K562 (cell line): Measurements from ENCODE around the gene SLC30A4. TPM values are rescaled to one million over a fixed set of nuclear protein-coding genes. Genes with fewer than 3 reads are reported as not detected.

Source experiments
- ATAC-seq: fragments of 200-7000 bp; cut with Tn5 transposase; 3 replicates; pipeline ENCODE4 v1.9.1; 2020; ENCODE audit warnings: moderate library complexity
- BruUV-seq: library from RNA; stranded (reverse); fragments of 400-500 nt; replicated peaks from 2 replicates; lab custom pipeline; 2021; lab: Mats Ljungman, UMichigan
- CTCF ChIA-PET: fragments of 300-600 bp; formaldehyde crosslinking; extraction: SDS; loops from one replicate; lab custom pipeline; 2021; ENCODE audit warnings: low intra/inter-chr PET ratio; lab: Yijun Ruan, JAX
- POLR2A ChIA-PET: fragments of 300-600, 350-650 bp; sonication (Branson Sonifier 250); formaldehyde crosslinking; extraction: SDS; loops from one replicate; lab custom pipeline; 2021; ENCODE audit warnings: antibody characterized with exemption, inconsistent platforms; lab: Yijun Ruan, JAX
- DNase-seq, 4 experiments: peaks; one replicate each; pipeline versions ENCODE4 v3.0.0 to v3.0.0-alpha.2; 2011 to 2018; ENCODE audit warnings: low spot score in 3 of 4, mixed read lengths in 3 of 4; ENCODE audit errors: extremely low read depth in 1 of 4
- FAIRE-seq: peaks from 2 replicates; lab custom pipeline; 2011; peaks lifted over from hg19 to GRCh38; lab: Jason Lieb, UNC
- H2AFZ ChIP-seq: 2 replicates; pipeline ENCODE4 v1.6.0; 2011; ENCODE audit warnings: low read depth, low read length, control low read depth, inconsistent platforms
- H3K27ac ChIP-seq: fragments of 200-600 bp; 3 replicates; pipeline ENCODE4 v1.8.0; 2011; ENCODE audit warnings: low read depth, mild to moderate bottlenecking, control low read depth, inconsistent platforms, low read length, moderate library complexity, mixed read lengths; ENCODE audit errors: extremely low read depth
- H3K27me3 ChIP-seq, 2 experiments: fragments of 300-600 bp in 1 of 2; 2 replicates in 1 of 2; 3 replicates in 1 of 2; pipeline versions ENCODE4 v1.6.0 to v1.8.0; 2011; ENCODE audit warnings: inconsistent platforms in 2 of 2, low read length in 2 of 2, mild to moderate bottlenecking in 1 of 2, mixed read lengths in 1 of 2, moderate library complexity in 1 of 2; ENCODE audit not compliant: control insufficient read depth in 2 of 2, insufficient read depth in 2 of 2
- H3K36me3 ChIP-seq: fragments of 300-600 bp; 3 replicates; pipeline ENCODE4 v1.8.0; 2011; ENCODE audit warnings: mild to moderate bottlenecking, low read length, inconsistent platforms; ENCODE audit not compliant: control insufficient read depth, insufficient read depth
- H3K4me1 ChIP-seq, 2 experiments: fragments of 200-600 bp in 1 of 2; replicated peaks in 1 of 2; 2 replicates in 1 of 2; 3 replicates in 1 of 2; pipeline versions ENCODE4 v1.5.1 to v1.8.0; 2011; ENCODE audit warnings: inconsistent platforms in 2 of 2, low read length in 2 of 2, mild to moderate bottlenecking in 1 of 2, mixed read lengths in 1 of 2, moderate library complexity in 1 of 2; ENCODE audit not compliant: control insufficient read depth in 2 of 2, insufficient read depth in 2 of 2
- H3K4me2 ChIP-seq: 2 replicates; pipeline ENCODE4 v1.6.1; 2011; ENCODE audit warnings: low read length, control low read depth, inconsistent platforms, mixed read lengths; ENCODE audit not compliant: insufficient read depth
- H3K4me3 ChIP-seq: fragments of 200-600 bp; sonication (generic), shearing (Covaris generic); 2 replicates; pipeline ENCODE4 v1.5.1; 2016; ENCODE audit warnings: control low read depth, inconsistent platforms
- H3K79me2 ChIP-seq: fragments of 200-600 bp; 3 replicates; pipeline ENCODE4 v1.8.0; 2011; ENCODE audit warnings: low read length, inconsistent platforms; ENCODE audit not compliant: control insufficient read depth, insufficient read depth
- H3K9ac ChIP-seq, 2 experiments: 2 replicates each; pipeline versions ENCODE4 v1.6.0 to v1.6.1; 2011; ENCODE audit warnings: low read depth in 2 of 2, low read length in 2 of 2, control low read depth in 1 of 2, inconsistent platforms in 1 of 2, mild to moderate bottlenecking in 1 of 2, mixed read lengths in 1 of 2; ENCODE audit not compliant: insufficient read depth in 1 of 2
- H3K9me1 ChIP-seq: one replicate; pipeline ENCODE4 v1.6.0; 2011; ENCODE audit warnings: inconsistent platforms, mild to moderate bottlenecking, low read length, moderate library complexity; ENCODE audit not compliant: control insufficient read depth, insufficient read depth
- H3K9me3 ChIP-seq: replicated peaks from 2 replicates; pipeline ENCODE4 v1.5.1; 2011; ENCODE audit warnings: low read depth, low read length, inconsistent platforms; ENCODE audit not compliant: control insufficient read depth, insufficient read depth
- H4K20me1 ChIP-seq: replicated peaks from 2 replicates; pipeline ENCODE4 v1.6.1; 2011; ENCODE audit warnings: low read length, inconsistent platforms, mixed read lengths; ENCODE audit not compliant: control insufficient read depth, insufficient read depth
- CBX8 ChIP-seq: fragments of 200-600 bp; sonication (generic); IDR thresholded peaks from 2 replicates; pipeline ENCODE4 v1.6.1; 2012; ENCODE audit warnings: borderline replicate concordance, mixed run types, low read depth, mild to moderate bottlenecking, moderate library complexity, mixed read lengths, low read length, control low read depth, inconsistent platforms; ENCODE audit not compliant: poor library complexity, severe bottlenecking; ENCODE audit errors: extremely low read depth
- DMBX1 ChIP-seq: fragments of 250-450 bp; sonication (Bioruptor Pico); IDR thresholded peaks from 2 replicates; pipeline ENCODE4 v1.8.0; 2022; ENCODE audit warnings: inconsistent platforms, mild to moderate bottlenecking, moderate library complexity, borderline replicate concordance
- ERF ChIP-seq: fragments of 450-650 bp; formaldehyde crosslinking; IDR thresholded peaks from 2 replicates; pipeline ENCODE4 v1.4.0; 2020; ENCODE audit warnings: mild to moderate bottlenecking, mixed read lengths
- HINFP ChIP-seq: fragments of 450-650 bp; conservative IDR thresholded peaks from 2 replicates; pipeline ENCODE4 v1.6.1; 2016; ENCODE audit warnings: missing genetic modification characterization, low read depth, mild to moderate bottlenecking, control low read depth, missing compliant biosample characterization
- MECOM ChIP-seq: fragments of 250-450 bp; sonication (Bioruptor Pico); IDR thresholded peaks from 2 replicates; pipeline ENCODE4 v1.8.0; 2022; ENCODE audit warnings: inconsistent platforms
- SIRT6 ChIP-seq: IDR thresholded peaks from one replicate; pipeline ENCODE4 v1.6.1; 2012; ENCODE audit warnings: low read depth, mild to moderate bottlenecking, control low read depth, inconsistent platforms, low read length, moderate library complexity
- SP1 ChIP-seq: sonication (generic); formaldehyde crosslinking; IDR thresholded peaks from 2 replicates; pipeline ENCODE4 v1.8.1; 2022; ENCODE audit warnings: mild to moderate bottlenecking, missing genetic modification reagents
- U2AF2 ChIP-seq: fragments of 200-400 bp; formaldehyde crosslinking; optimal IDR thresholded peaks from 2 replicates; pipeline ENCODE3; 2017; ENCODE audit warnings: low read depth, mild to moderate bottlenecking, low read length
- ZBTB1 ChIP-seq: sonication (generic); formaldehyde crosslinking; IDR thresholded peaks from 2 replicates; pipeline ENCODE4 v1.8.1; 2023; ENCODE audit warnings: missing genetic modification reagents, low read depth, mild to moderate bottlenecking, borderline replicate concordance
- ZBTB17 ChIP-seq: fragments of 450-650 bp; formaldehyde crosslinking; IDR thresholded peaks from 2 replicates; pipeline ENCODE4 v1.4.0; 2020; ENCODE audit warnings: mild to moderate bottlenecking
- ZNF277 ChIP-seq: fragments of 250-450 bp; sonication (Bioruptor Pico); IDR thresholded peaks from 2 replicates; pipeline ENCODE4 v1.8.0; 2022; ENCODE audit warnings: inconsistent platforms, mild to moderate bottlenecking, moderate library complexity, borderline replicate concordance
- ZNF311 ChIP-seq: fragments of 250-450 bp; sonication (Bioruptor Pico); IDR thresholded peaks from 2 replicates; pipeline ENCODE4 v1.4.0; 2020; ENCODE audit warnings: mild to moderate bottlenecking, moderate library complexity
- WGBS: fragments of 100-300 bp; shearing (Covaris generic); methylation state at CpG from one replicate; pipeline ENCODE4 v1.1.6; 2016; ENCODE audit warnings: low coverage, mixed read lengths; ENCODE audit not compliant: insufficient coverage; ENCODE audit errors: missing lambda C conversion rate; 5-methylcytosine and 5-hydroxymethylcytosine counted together
- in situ Hi-C: fragments of 300-500 bp; cut with MboI; formaldehyde crosslinking; loops from 4 replicates; pipeline ENCODE4 v1.15.0; 2018; ENCODE audit warnings: inconsistent platforms, mixed read lengths
- intact Hi-C: fragments of 100-400 bp; cut with micrococcal nuclease; formaldehyde crosslinking; loops from 2 replicates; pipeline ENCODE4 v1.14.2; 2022
- polyA plus RNA-seq, 8 experiments: library from polyadenylated mRNA; depleted of rRNA in 4 of 8; stranded (reverse) in 5 of 8; unstranded in 3 of 8; fragments of >200 nt; fragmentation: Nextera tagmentation in 2 of 8; fragmentation: Illumina TruSeq in 1 of 8; extraction: Ambion mirVana in 2 of 8; extraction: Trizol in 1 of 8; gene quantifications; 2 replicates each; pipeline versions ENCODE4 v1.2.1 to v1.2.3, GENCODE V29; 2011 to 2014; ENCODE audit warnings: inconsistent platforms in 1 of 8, missing spikeins in 1 of 8
- total RNA-seq, 7 experiments: library from RNA; depleted of rRNA in 6 of 7; stranded (reverse); fragments of >200 nt in 6 of 7; fragmentation: Illumina TruSeq in 2 of 7; extraction: Trizol in 2 of 7; gene quantifications; 2 replicates each; pipeline versions ENCODE4 v1.2.1 to v1.2.3, GENCODE V29; 2011 to 2021; ENCODE audit warnings: low replicate concordance in 1 of 7

Gene SLC30A4
- total and polyA plus RNA-seq, 9 of the 15 experiments (the other 6 are each of a cell fraction or from before 2014, with no cell fraction given), result 0.21 to 0.73 (median 0.36) TPM

GRCh38 chr15:45442507-45443135, 79.9 kb downstream of the SLC30A4 start:
- intact Hi-C loops, result no loop called here
- no peaks in the 10 kb centered on the region for H3K79me2 ChIP-seq
- H3K27me3 ChIP-seq, result peaks cover 23 to 39% of the 10 kb centered on the region in 2 experiments
- FAIRE-seq, result no peak
- no peak overlapping the region for H3K4me2 ChIP-seq
- no peak overlapping the region for H3K4me3 ChIP-seq
- H4K20me1 ChIP-seq, result peaks cover 3% of the 10 kb centered on the region; the same call in 1 of the 2 replicates
- in situ Hi-C loops, result no loop called here
- H3K9ac ChIP-seq, result no peak overlapping the region
- POLR2A ChIA-PET, result interaction anchor here (0.6 kb wide), 1 partner anchor 11 kb away, joined by 3 read pairs; no protein-coding TSS in a partner anchor
- H3K4me1 ChIP-seq, result no peaks in the 10 kb centered on the region
- no peak for TF ChIP-seq ZBTB17 (CRISPR knock-in tag)
- no peak for TF ChIP-seq ZBTB1 (CRISPR knock-in tag)
- no peak for TF ChIP-seq HINFP (tag)
- TF ChIP-seq ZNF277, result no peak
- no peak for TF ChIP-seq SP1 (CRISPR knock-in tag)
- no peak for TF ChIP-seq ZNF311
- no peak for TF ChIP-seq SIRT6
- no peak for TF ChIP-seq U2AF2
- TF ChIP-seq CBX8, result no peak
- TF ChIP-seq MECOM (CRISPR knock-in tag), result no peak
- TF ChIP-seq ERF (CRISPR knock-in tag), result no peak
- no peak for TF ChIP-seq DMBX1
- TF ChIP-seq, all 486 proteins: peak for 0
- no TSS peak for BruUV-seq
- no peak for ATAC-seq
- DNase-seq, result no peak
- CTCF ChIA-PET, result no interaction called here
- Histone ChIP-seq H3K9me3 (no peaks in the 10 kb centered on the region), H3K27ac (no peak overlapping the region), H3K9me1 (no peaks in the 10 kb centered on the region), H3K36me3 (no peaks in the 10 kb centered on the region), H2AFZ (no peak overlapping the region)
- WGBS, result 3% methylated on average over 5 of the region's 5 CpGs
